Neuronal stem cell (in vitro differentiated cells): ENCODE measurements around the gene SMIM41.

Experiments used
- DNase-seq: peaks from one replicate; pipeline ENCODE4 v3.0.0-alpha.2; 2013; ENCODE audit warnings: low spot score
- H2AFZ ChIP-seq: one replicate; pipeline ENCODE4 v1.6.1; 2013; ENCODE audit warnings: mild to moderate bottlenecking, low read length, inconsistent platforms
- H2AK5ac ChIP-seq: 2 replicates; pipeline ENCODE4 v1.6.1; 2013; ENCODE audit warnings: low read depth, mild to moderate bottlenecking, inconsistent platforms, low read length, moderate library complexity, mixed read lengths
- H2BK120ac ChIP-seq: 2 replicates; pipeline ENCODE4 v1.6.1; 2013; ENCODE audit warnings: low read depth, mild to moderate bottlenecking, inconsistent platforms, low read length, moderate library complexity, mixed read lengths
- H2BK12ac ChIP-seq: one replicate; pipeline ENCODE4 v1.6.1; 2013; ENCODE audit warnings: low read length, inconsistent platforms
- H2BK15ac ChIP-seq: 2 replicates; pipeline ENCODE4 v1.6.1; 2013; ENCODE audit warnings: mild to moderate bottlenecking, low read length, inconsistent platforms, mixed read lengths
- H2BK5ac ChIP-seq: one replicate; pipeline ENCODE4 v1.6.1; 2013; ENCODE audit warnings: inconsistent platforms, mild to moderate bottlenecking, low read length, moderate library complexity
- H3K14ac ChIP-seq: one replicate; pipeline ENCODE4 v1.6.1; 2013; ENCODE audit warnings: low read length, inconsistent platforms
- H3K18ac ChIP-seq: 2 replicates; pipeline ENCODE4 v1.6.1; 2013; ENCODE audit warnings: low read length, inconsistent platforms
- H3K23ac ChIP-seq: 2 replicates; pipeline ENCODE4 v1.6.1; 2013; ENCODE audit warnings: low read depth, mild to moderate bottlenecking, mixed read lengths, low read length, inconsistent platforms; ENCODE audit not compliant: poor library complexity
- H3K27ac ChIP-seq: replicated peaks from 3 replicates; pipeline ENCODE4 v1.5.1; 2013; ENCODE audit warnings: low read length, inconsistent platforms
- H3K27me3 ChIP-seq, 3 experiments: 2 replicates each; pipeline ENCODE4 v1.6.1; 2013; ENCODE audit warnings: low read length in 3 of 3, mild to moderate bottlenecking in 2 of 3, inconsistent platforms in 1 of 3, low read depth in 1 of 3, mixed read lengths in 1 of 3, moderate library complexity in 1 of 3; ENCODE audit not compliant: control insufficient read depth in 3 of 3, insufficient read depth in 3 of 3
- H3K36me3 ChIP-seq, 2 donors: replicated peaks in 1 of 2; 2 replicates each; pipeline ENCODE4 v1.6.1; 2013; ENCODE audit warnings: low read length in 2 of 2; ENCODE audit not compliant: control insufficient read depth in 2 of 2, insufficient read depth in 2 of 2
- H3K4ac ChIP-seq: 2 replicates; pipeline ENCODE4 v1.6.1; 2013; ENCODE audit warnings: inconsistent platforms, mild to moderate bottlenecking, low read length, moderate library complexity
- H3K4me1 ChIP-seq, 2 donors: 1 replicate in 1 of 2; 2 replicates in 1 of 2; pipeline ENCODE4 v1.6.1; 2013; ENCODE audit warnings: low read length in 2 of 2, low read depth in 1 of 2; ENCODE audit not compliant: control insufficient read depth in 2 of 2, insufficient read depth in 1 of 2
- H3K4me2 ChIP-seq: one replicate; pipeline ENCODE4 v1.6.1; 2013; ENCODE audit warnings: mild to moderate bottlenecking, low read length, inconsistent platforms; ENCODE audit not compliant: insufficient read depth, poor library complexity, severe bottlenecking
- H3K4me3 ChIP-seq, 2 donors: 2 replicates each; pipeline ENCODE4 v1.5.1; 2013; ENCODE audit warnings: low read length in 2 of 2, mild to moderate bottlenecking in 2 of 2, inconsistent platforms in 1 of 2, moderate library complexity in 1 of 2
- H3K79me1 ChIP-seq: one replicate; pipeline ENCODE4 v1.6.1; 2013; ENCODE audit warnings: low read depth, mild to moderate bottlenecking, inconsistent platforms, low read length, moderate library complexity
- H3K9ac ChIP-seq: one replicate; pipeline ENCODE4 v1.6.1; 2013; ENCODE audit warnings: mild to moderate bottlenecking, low read depth, low read length, inconsistent platforms; ENCODE audit not compliant: poor library complexity
- H3K9me3 ChIP-seq, 2 donors: replicated peaks in 1 of 2; 2 replicates each; pipeline versions ENCODE3 to v1.6.1; 2013; ENCODE audit warnings: low read length in 2 of 2, mild to moderate bottlenecking in 2 of 2, inconsistent platforms in 1 of 2, low read depth in 1 of 2, mixed read lengths in 1 of 2, moderate library complexity in 1 of 2; ENCODE audit not compliant: control insufficient read depth in 2 of 2, insufficient read depth in 1 of 2
- H4K8ac ChIP-seq: one replicate; pipeline ENCODE4 v1.6.1; 2013; ENCODE audit warnings: low read depth, mild to moderate bottlenecking, inconsistent platforms, low read length, moderate library complexity
- H4K91ac ChIP-seq: one replicate; pipeline ENCODE4 v1.6.1; 2013; ENCODE audit warnings: low read length, low read depth, mild to moderate bottlenecking, inconsistent platforms; ENCODE audit not compliant: poor library complexity
- whole genome bisulfite sequencing, 2 donors: extraction: QIAGEN DNeasy Blood & Tissue Kit; methylation state at CpG; one replicate each; pipeline ENCODE4 v1.1.7; 2013; ENCODE audit warnings: missing lambda C conversion rate in 2 of 2, mixed read lengths in 1 of 2; ENCODE audit not compliant: insufficient read length in 2 of 2, insufficient replicate concordance in 1 of 2; ENCODE audit errors: extremely low coverage in 2 of 2; 5-methylcytosine and 5-hydroxymethylcytosine counted together

Gene SMIM41

GRCh38 chr12:52050758-52051541, 28.6 kb upstream of the SMIM41 start, which contains the start of gene NR4A1:
Gene NR4A1, plus strand, starts transcription at chr12:52051442. Its CDS starts 2,887 bp downstream, at chr12:52054329.
- Histone ChIP-seq H2BK12ac (peak within 1 kb of the TSS; percentile 99), H3K23ac (peak within 1 kb of the TSS; percentile 76), H2BK5ac (peak within 1 kb of the TSS; percentile 40), H3K4me1 (peaks cover 8 to 17% of the 10 kb centered on the region in 2 donors), H2AFZ (peak within 1 kb of the TSS; percentile 87), H3K14ac (peak within 1 kb of the TSS; percentile 91), H4K91ac (peak within 1 kb of the TSS; percentile 50), H2BK120ac (peak within 1 kb of the TSS; percentile 82), H3K27me3 (peaks cover 0 to 15% (median 0%) of the 10 kb centered on the region in 3 experiments), H3K4me2 (peak within 1 kb of the TSS; percentile 100), H3K79me1 (no peaks in the 10 kb centered on the region), H3K27ac (peak within 1 kb of the TSS; percentile 44), H4K8ac (no peak within 1 kb of the TSS), H3K18ac (peak within 1 kb of the TSS; percentile 99), H3K4me3 (peak within 1 kb of the TSS; percentile 38 to 87), H2AK5ac (peak within 1 kb of the TSS; percentile 54), H3K9me3 (no peaks in the 10 kb centered on the region), H3K36me3 (peaks cover 10 to 22% of the 10 kb centered on the region in 2 donors), H3K4ac (peak within 1 kb of the TSS; percentile 71), H2BK15ac (peak within 1 kb of the TSS; percentile 72), H3K9ac (peak within 1 kb of the TSS; percentile 92)
- no CpG with 5 or more reads among the region's 77 CpGs for WGBS, 2 donors
- peak; percentile 93 for DNase-seq

- H2BK15ac ChIP-seq, result no peak overlapping the region
- H2BK120ac ChIP-seq, result peak overlapping the region; percentile 27
- H3K4me2 ChIP-seq, result peak overlapping the region; percentile 87
- H3K9me3 ChIP-seq, result no peaks in the 10 kb centered on the region
- peak overlapping the region; percentile 45 for H3K18ac ChIP-seq
- no peak for DNase-seq
- H3K4ac ChIP-seq, result no peak overlapping the region
- H3K36me3 ChIP-seq, result peaks cover 20 to 33% of the 10 kb centered on the region in 2 donors
- peak overlapping the region; percentile 7 for H2BK12ac ChIP-seq
- no peak overlapping the region for H4K91ac ChIP-seq
- no peak overlapping the region for H3K14ac ChIP-seq
- H3K9ac ChIP-seq, result no peak overlapping the region
- peaks cover 3% of the 10 kb centered on the region for H3K79me1 ChIP-seq
- H4K8ac ChIP-seq, result no peak overlapping the region
- peak overlapping the region; percentile 12 for H2AK5ac ChIP-seq
- peaks cover 0 to 15% (median 0%) of the 10 kb centered on the region in 3 experiments for H3K27me3 ChIP-seq
- no peak overlapping the region for H2BK5ac ChIP-seq
- peaks cover 8 to 17% of the 10 kb centered on the region in 2 donors for H3K4me1 ChIP-seq
- no CpG with 5 or more reads among the region's 7 CpGs for WGBS, 2 donors
- no peak overlapping the region for H3K27ac ChIP-seq
- H2AFZ ChIP-seq, result no peak overlapping the region
- H3K4me3 ChIP-seq, result peak overlapping the region in 1 of 2 donors; percentile 84
- no peak overlapping the region for H3K23ac ChIP-seq
Observed at GRCh38 chr12:52052468-52053186, 26.9 kb upstream of the SMIM41 start.

- no peak for DNase-seq
- Histone ChIP-seq H4K91ac (no peak overlapping the region), H3K23ac (no peak overlapping the region), H3K27ac (no peak overlapping the region), H3K9me3 (no peaks in the 10 kb centered on the region), H2BK5ac (peak overlapping the region; percentile 10), H4K8ac (peak overlapping the region; percentile 24), H2AFZ (no peak overlapping the region), H3K27me3 (peaks cover 0 to 15% (median 0%) of the 10 kb centered on the region in 3 experiments), H3K79me1 (peaks cover 3% of the 10 kb centered on the region), H3K4me2 (no peak overlapping the region), H2BK15ac (peak overlapping the region; percentile 27), H3K4me3 (no peak overlapping the region), H3K18ac (peak overlapping the region; percentile 13), H2AK5ac (peak overlapping the region; percentile 60), H3K9ac (no peak overlapping the region), H2BK12ac (peak overlapping the region; percentile 16), H3K36me3 (peaks cover 24 to 37% of the 10 kb centered on the region in 2 donors), H3K14ac (no peak overlapping the region), H3K4me1 (peaks cover 8 to 17% of the 10 kb centered on the region in 2 donors), H2BK120ac (no peak overlapping the region), H3K4ac (no peak overlapping the region)
- no CpG with 5 or more reads among the region's 9 CpGs for WGBS, 2 donors
Observed at GRCh38 chr12:52053536-52054209, 25.8 kb upstream of the SMIM41 start.
